ENCODE data around the gene ELK1.
"Not testable (repeated sequence)": the region's sequence is repeated elsewhere in the genome, so short reads cannot be mapped to it uniquely, and the experiment has no call there.

Gene ELK1, protein sequence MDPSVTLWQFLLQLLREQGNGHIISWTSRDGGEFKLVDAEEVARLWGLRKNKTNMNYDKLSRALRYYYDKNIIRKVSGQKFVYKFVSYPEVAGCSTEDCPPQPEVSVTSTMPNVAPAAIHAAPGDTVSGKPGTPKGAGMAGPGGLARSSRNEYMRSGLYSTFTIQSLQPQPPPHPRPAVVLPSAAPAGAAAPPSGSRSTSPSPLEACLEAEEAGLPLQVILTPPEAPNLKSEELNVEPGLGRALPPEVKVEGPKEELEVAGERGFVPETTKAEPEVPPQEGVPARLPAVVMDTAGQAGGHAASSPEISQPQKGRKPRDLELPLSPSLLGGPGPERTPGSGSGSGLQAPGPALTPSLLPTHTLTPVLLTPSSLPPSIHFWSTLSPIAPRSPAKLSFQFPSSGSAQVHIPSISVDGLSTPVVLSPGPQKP

DNA sequence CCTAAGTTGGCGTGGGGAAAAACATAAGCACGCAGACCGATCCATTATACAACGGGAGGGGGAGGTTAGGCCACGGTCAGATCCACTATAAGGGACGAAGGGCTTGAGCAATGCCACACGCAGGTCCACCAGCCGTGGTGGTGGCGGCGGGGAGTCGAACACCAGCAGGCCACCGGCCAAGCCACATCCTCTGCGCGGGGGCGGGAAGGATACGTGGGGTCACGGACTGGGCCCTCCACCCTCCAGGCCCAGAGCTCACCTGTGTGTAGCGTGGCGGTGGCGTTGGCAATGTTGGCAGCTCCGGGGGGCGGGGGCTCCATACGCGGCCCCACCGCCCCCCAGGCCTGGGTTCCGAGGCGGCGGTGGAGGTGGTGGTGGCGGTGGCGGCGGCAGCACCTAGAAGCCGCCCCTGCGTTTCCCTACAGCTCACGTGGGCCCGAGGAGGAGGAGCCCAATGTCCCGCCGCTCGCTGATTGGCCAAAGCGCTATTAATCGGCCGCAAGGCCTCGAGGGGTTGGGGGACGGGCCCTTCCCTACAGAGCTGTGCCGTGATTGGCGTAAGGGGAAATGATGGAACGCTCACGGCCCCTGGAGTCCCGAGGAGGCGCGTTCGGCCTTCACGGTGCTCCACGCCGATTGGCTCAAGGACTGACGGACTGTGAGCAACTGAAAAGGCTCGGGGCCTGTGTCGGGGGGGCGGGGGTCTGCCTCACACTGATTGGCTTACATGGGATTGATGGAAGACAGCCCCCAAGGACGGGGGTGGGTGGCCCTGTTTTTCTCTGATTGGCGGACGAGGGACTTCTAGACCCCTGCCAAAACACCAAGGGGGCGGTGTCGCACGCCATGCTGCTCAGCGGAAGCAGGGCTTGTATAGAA lies at the start of gene ELK1:
TSS of gene ELK1 (minus strand) at position 400 of the 879 bp plus-strand sequence. CDS start 9,122 bp downstream, outside the sequence.
- DNase-seq = peak; percentile 94
- Mint-ChIP-seq H3K4me1 (peaks cover 62% of the 10 kb centered on the region), H3K36me3 (peaks cover 55% of the 10 kb centered on the region), H3K27me3 (no peaks in the 10 kb centered on the region), H3K9me3 (no peaks in the 10 kb centered on the region), H3K4me3 (peak within 1 kb of the TSS; percentile 81), H3K27ac (peak within 1 kb of the TSS; percentile 93)
- CTCF ChIA-PET = interaction anchor here (0.9 kb wide), 1 partner anchor 22 kb away, joined by 3 read pairs; no protein-coding TSS in a partner anchor

DNA sequence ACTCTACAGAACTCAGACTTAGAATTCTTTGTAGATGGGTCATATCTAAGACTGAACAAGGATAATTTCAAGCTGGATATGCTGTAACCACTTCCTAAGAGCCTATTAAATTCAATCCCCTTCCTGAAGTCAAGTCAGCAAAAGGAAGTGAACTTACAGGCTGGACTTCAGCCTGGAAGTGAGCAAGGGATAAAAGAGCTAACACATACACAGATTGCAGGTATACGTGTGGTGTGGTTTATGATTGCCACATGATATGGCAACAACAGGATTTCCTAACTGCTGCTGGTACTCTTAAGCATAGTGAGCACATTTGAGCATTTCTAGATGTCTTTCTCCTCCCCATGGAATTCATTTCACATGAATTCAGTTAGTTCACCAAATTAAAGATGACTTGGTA lies 46.8 kb upstream of the ELK1 start:
- H3K4me1 Mint-ChIP-seq = no peaks in the 10 kb centered on the region
- H3K36me3 Mint-ChIP-seq = no peaks in the 10 kb centered on the region
- no peak overlapping the region for H3K4me3 Mint-ChIP-seq
- no peak overlapping the region for H3K27ac Mint-ChIP-seq
- DNase-seq = no peak
- CTCF ChIA-PET = no interaction called here
- no peaks in the 10 kb centered on the region for H3K9me3 Mint-ChIP-seq
- peaks cover 5% of the 10 kb centered on the region for H3K27me3 Mint-ChIP-seq

DNA sequence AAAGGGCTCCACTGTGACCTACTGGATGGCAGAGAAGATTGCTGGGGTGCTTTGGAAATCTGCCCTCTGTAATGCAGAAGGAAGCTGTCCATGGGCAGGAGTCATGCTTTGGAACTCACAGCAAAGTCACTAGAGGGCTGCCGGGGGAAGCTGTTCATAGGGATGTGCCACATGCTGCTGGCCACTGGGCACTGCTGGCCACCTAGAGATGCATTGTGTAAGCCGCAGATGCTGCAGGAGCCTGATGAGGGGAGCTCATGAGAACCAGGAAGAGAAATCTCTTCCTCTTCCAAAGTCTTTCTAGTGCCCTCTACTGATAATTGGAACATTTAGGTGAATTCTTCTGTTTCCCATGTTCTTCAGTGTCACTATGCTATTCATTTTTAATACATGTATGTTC lies 39.8 kb upstream of the ELK1 start:
- CTCF ChIA-PET = no interaction called here
- H3K4me1 Mint-ChIP-seq = no peaks in the 10 kb centered on the region

DNA sequence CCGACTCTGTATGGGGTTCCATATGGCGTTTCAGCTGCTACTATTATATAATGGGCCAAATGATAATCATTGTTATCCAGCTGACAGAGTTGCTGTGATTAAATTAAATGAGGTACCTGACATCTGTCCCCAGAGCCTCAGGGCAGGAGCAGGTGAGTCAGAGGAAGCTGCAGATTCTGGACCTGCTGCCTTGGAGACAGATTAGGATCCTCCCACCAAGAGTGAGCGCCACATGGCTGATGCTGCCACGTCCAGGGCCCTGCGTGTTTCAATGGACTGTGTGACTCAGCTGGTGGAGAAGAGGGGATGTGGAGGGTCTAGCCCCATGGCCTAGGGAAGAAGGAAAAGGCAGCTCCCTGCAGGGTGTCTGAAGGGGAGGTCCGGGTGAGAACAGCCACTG lies 36.9 kb upstream of the ELK1 start:
- CTCF ChIA-PET = no interaction called here
- no peak for DNase-seq
- Mint-ChIP-seq H3K4me3 (no peak overlapping the region), H3K27me3 (peaks cover 25% of the 10 kb centered on the region), H3K27ac (no peak overlapping the region), H3K9me3 (no peaks in the 10 kb centered on the region), H3K36me3 (no peaks in the 10 kb centered on the region), H3K4me1 (no peaks in the 10 kb centered on the region)

More for the DNA sequence above, 39.8 kb upstream of the ELK1 start:
- no peak for DNase-seq
- Mint-ChIP-seq H3K4me3 (no peak overlapping the region), H3K27me3 (peaks cover 10% of the 10 kb centered on the region), H3K36me3 (no peaks in the 10 kb centered on the region), H3K27ac (no peak overlapping the region), H3K9me3 (no peaks in the 10 kb centered on the region)

DNA sequence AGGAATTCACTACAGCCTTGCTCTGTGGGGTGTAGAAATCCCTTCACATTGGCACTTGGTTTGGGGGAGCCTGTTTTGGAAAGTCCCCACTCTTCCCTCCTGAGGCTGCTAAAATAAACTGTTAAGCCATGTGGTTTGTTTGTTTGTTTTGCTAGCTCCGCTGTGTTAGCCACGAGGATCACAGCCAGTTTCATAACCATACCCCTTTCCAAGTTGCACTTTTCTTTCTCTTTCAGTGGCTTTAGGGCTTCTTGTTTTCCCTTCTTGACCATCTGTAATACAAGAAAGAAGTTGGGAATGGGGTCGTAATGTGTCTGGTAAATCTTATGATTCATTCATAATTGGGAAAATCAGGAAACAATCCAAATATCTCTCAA lies 33.5 kb upstream of the ELK1 start:
- Mint-ChIP-seq H3K36me3 (no peaks in the 10 kb centered on the region), H3K27me3 (peaks cover 28% of the 10 kb centered on the region), H3K9me3 (no peaks in the 10 kb centered on the region), H3K4me1 (no peaks in the 10 kb centered on the region), H3K27ac (no peak overlapping the region), H3K4me3 (no peak overlapping the region)
- no peak for DNase-seq
- CTCF ChIA-PET = no interaction called here

DNA sequence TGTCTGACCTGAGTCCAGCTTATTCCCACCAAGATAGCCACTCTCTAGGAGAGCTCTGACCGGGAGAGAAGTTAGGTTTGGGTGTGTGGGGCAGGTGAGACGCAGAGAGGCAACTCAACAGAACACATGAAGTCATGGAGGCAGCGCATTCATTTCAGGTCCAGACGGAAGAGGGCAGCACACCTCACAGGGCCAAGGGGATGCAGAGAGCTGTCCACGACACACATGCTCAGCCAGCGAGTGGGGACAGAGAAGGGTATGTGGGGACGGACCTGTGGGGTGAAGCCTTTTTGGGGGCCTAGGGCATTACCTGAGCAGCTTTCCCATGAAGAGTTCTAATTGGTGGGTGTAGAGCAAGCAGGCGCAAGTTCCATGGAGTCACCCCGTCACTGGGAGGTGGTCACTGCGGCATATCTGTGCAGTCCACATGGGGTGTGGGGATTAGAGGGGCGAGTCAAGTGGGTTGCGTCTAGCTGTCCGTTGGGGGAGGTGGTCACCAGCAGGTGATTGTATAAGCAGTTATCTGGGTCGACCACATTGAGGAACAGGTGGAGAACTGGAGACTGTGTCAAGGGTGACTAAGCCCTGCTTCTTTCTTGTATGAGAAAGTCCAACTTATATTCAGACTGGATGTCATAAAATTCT lies 32.9 kb upstream of the ELK1 start:
- Mint-ChIP-seq H3K27ac (no peak overlapping the region), H3K4me3 (no peak overlapping the region), H3K4me1 (no peaks in the 10 kb centered on the region), H3K36me3 (no peaks in the 10 kb centered on the region), H3K27me3 (peaks cover 28% of the 10 kb centered on the region), H3K9me3 (no peaks in the 10 kb centered on the region)
- no peak for DNase-seq
- CTCF ChIA-PET = no interaction called here

DNA sequence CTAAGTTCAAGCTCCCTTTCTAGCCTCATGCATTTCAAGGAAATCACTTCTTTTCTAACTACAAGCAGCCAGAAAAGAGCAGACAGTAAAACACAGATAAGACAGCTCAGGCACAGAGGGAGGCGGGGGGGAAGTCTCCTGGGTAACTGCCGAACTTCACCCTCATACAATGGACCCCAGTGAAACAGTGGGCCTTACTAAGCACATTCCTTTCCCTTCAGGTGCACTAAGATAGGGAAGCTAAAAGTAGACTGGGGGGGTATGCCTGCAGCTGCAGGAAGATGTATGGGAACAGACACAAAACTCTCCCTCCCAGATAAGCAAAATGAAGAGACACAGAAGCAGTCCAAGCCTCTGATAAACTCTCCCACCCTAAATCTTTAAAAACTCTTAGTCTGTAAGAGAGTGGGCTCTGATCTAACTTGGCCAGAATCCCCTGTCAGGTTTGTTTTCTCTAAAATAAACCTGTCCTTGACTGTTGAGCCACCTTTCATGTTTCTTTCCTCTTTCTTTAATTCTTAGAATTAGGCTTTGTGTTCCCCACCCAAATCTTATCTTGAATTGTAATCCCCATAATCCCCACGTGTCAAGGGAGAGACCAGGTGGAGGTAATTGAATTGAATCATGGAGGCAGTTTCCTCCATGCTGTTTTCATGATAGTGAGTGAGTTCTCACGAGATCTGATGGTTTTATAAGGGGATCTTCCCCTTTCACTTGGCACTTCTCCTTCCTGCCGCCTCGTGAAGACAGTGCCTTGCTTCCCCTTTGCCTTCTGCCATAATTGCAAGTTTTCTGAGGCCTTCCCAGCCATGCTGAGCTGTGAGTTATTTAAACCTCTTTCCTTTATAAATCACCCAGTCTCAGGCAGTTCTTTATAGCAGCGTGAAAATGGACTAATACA lies 25.8 kb upstream of the ELK1 start:
- DNase-seq, H3K27me3 Mint-ChIP-seq, H3K36me3 Mint-ChIP-seq, H3K9me3 Mint-ChIP-seq, CTCF ChIA-PET, H3K4me3 Mint-ChIP-seq, H3K4me1 Mint-ChIP-seq, H3K27ac Mint-ChIP-seq: not testable (repeated sequence)

DNA sequence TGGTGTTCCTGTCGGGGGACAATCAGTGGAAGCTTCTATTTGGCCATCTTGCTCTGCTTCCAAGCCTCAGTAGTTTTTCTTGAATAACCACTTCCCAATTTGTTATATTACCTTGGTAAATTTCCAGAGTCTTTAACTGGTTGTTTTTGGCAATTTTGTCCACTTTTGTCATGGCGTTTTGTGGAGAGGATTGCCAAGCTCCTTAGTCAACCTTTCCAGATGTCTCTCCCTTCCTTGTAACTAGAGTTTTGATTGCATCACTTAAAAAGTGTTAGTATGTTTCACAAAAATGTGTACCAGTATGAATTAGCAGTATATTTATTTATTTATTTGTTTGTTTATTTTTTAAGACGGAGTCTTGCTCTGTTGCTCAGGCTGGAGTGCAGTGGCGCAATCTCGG lies 24.4 kb upstream of the ELK1 start:
- Mint-ChIP-seq H3K4me3 (no peak overlapping the region), H3K27me3 (peaks cover 3% of the 10 kb centered on the region), H3K9me3 (no peaks in the 10 kb centered on the region), H3K27ac (no peak overlapping the region), H3K4me1 (peaks cover 5% of the 10 kb centered on the region), H3K36me3 (no peaks in the 10 kb centered on the region)
- DNase-seq = no peak
- CTCF ChIA-PET = no interaction called here

DNA sequence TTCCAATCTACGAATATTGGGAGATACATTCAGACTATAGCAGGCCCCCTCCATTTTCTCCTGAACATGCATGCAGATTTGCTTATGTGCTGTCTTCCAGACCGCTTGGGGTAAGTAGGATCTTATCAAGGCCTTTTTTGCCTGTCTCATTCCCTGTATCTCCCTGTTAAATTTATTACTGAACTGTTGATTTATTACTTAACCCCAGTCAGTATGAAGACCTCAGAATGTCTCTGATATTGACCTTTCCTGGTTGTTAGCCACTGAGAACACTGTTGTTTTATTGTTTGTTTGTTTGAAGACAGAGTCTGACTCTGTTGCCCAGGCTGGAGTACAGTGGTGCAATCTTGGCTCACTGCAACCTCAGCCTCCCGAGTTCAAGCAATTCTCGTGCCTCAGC lies 15.4 kb upstream of the ELK1 start:
- H3K9me3 Mint-ChIP-seq, H3K27ac Mint-ChIP-seq, DNase-seq, H3K27me3 Mint-ChIP-seq, CTCF ChIA-PET, H3K4me3 Mint-ChIP-seq, H3K4me1 Mint-ChIP-seq, H3K36me3 Mint-ChIP-seq: not testable (repeated sequence)

DNA sequence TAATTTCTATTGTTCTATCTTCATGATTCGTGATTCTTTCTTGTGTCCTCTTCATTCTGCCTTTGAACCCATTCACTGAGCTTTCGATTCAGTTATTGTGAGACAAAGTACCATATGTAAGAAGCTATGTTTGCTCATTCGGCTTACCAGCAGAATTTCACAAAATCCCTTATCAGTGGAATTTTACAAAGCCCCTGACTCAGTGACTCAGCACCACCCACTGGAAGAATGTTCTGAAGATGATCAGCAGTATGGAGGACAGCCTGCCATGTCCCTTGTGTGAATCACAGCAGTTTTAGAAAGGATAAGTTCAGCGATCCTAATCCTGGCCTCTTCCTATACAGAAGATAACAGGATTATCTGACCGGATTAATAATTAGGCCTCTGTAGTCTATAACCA lies 14.4 kb upstream of the ELK1 start:
- H3K36me3 Mint-ChIP-seq = no peaks in the 10 kb centered on the region
- peaks cover 11% of the 10 kb centered on the region for H3K4me1 Mint-ChIP-seq
- no peaks in the 10 kb centered on the region for H3K9me3 Mint-ChIP-seq
- no peaks in the 10 kb centered on the region for H3K27me3 Mint-ChIP-seq
- CTCF ChIA-PET = no interaction called here
- H3K27ac Mint-ChIP-seq = no peak overlapping the region
- DNase-seq = no peak
- H3K4me3 Mint-ChIP-seq = no peak overlapping the region

DNA sequence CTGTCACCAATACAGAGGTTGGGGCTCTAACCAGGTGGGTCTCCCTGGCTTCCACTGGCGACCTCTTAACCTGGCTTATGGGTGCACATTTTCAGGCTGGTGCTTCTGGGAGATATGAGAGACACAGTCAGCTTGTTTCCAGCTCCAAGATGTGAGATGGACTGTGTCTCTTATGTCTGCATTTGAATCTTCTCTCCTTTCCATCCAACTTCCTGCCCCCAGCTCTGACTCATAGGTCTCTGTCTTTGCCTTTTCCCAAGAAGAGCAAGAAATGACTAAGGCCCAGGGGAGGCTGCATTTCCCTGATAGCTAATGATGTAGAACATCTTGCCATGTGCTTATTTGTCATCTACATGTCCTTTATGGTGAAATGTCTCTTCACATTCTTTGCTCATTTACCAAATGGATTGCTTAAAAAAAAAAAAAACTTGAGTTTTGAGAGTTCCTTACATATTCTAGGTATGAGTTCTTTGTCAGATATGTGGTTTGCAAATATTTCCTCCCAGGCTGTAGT lies 11.8 kb upstream of the ELK1 start:
- H3K4me1 Mint-ChIP-seq = peaks cover 25% of the 10 kb centered on the region
- peaks cover 6% of the 10 kb centered on the region for H3K27me3 Mint-ChIP-seq
- no peak for DNase-seq
- peaks cover 2% of the 10 kb centered on the region for H3K9me3 Mint-ChIP-seq
- H3K36me3 Mint-ChIP-seq = peaks cover 5% of the 10 kb centered on the region
- no peak overlapping the region for H3K27ac Mint-ChIP-seq
- H3K4me3 Mint-ChIP-seq = no peak overlapping the region
- CTCF ChIA-PET = interaction anchor here (0.7 to 1.1 kb wide), 2 partner anchors 10 to 74 kb away, joined by 3 to 4 read pairs; no protein-coding TSS in a partner anchor

DNA sequence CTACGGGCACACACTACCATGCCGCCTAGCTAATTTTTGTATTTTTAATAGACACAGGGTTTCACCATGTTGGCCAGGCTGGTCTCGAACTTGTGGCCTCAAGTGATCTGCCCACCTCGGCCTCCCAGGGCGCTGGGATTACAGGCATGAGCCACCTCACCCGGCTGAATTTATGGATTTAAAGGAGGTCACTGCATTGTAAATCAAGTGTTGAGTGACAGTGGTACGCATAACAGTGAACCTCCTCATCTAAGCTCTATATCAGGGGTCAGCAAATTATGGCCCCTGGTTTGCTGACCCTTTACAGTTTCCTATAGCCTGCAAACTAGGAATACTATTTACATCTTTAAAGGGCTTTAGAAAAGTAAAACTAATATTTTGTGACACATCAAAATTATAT lies 11.2 kb upstream of the ELK1 start:
- Mint-ChIP-seq H3K27ac (no peak overlapping the region), H3K4me3 (no peak overlapping the region), H3K9me3 (peaks cover 2% of the 10 kb centered on the region), H3K36me3 (peaks cover 11% of the 10 kb centered on the region), H3K4me1 (peaks cover 31% of the 10 kb centered on the region), H3K27me3 (peaks cover 6% of the 10 kb centered on the region)
- DNase-seq = no peak
- CTCF ChIA-PET = no interaction called here

DNA sequence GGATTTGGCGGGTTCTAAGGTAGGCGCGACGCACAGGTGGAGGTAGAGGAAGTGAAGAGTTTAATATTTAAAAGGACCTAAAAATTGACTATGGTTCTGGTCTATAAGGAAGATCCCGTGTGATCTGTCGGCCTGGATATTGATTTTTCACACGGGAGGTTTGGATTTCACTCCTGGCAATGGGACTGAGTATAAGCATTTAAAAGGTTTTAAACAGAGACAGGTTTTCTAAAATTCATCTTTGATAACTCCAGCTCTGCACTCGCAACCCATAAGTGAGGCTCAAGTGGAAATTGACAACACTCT lies 9.0 kb upstream of the ELK1 start:
- H3K9me3 Mint-ChIP-seq = peaks cover 2% of the 10 kb centered on the region
- H3K4me1 Mint-ChIP-seq = peaks cover 39% of the 10 kb centered on the region
- no peak for DNase-seq
- CTCF ChIA-PET = no interaction called here
- peaks cover 26% of the 10 kb centered on the region for H3K36me3 Mint-ChIP-seq
- peak overlapping the region; percentile 85 for H3K4me3 Mint-ChIP-seq
- H3K27me3 Mint-ChIP-seq = peaks cover 6% of the 10 kb centered on the region
- peak overlapping the region; percentile 99 for H3K27ac Mint-ChIP-seq
